Lower leg skin (tissue), 3 donors: Measurements from ENCODE around the gene SLC9A4.

Experiments
- CTCF ChIP-seq, 3 donors: fragments of 450-650 bp; IDR thresholded peaks; one replicate each; pipeline ENCODE4 v1.5.1; 2016; ENCODE audit warnings: antibody characterized with exemption in 3 of 3, mild to moderate bottlenecking in 3 of 3, moderate library complexity in 2 of 3
- POLR2A ChIP-seq, 2 donors: fragments of 450-650 bp; IDR thresholded peaks; one replicate each; pipeline ENCODE4 v1.6.1; 2016 to 2017; ENCODE audit warnings: antibody characterized with exemption in 2 of 2, mild to moderate bottlenecking in 1 of 2, moderate library complexity in 1 of 2

DNA sequence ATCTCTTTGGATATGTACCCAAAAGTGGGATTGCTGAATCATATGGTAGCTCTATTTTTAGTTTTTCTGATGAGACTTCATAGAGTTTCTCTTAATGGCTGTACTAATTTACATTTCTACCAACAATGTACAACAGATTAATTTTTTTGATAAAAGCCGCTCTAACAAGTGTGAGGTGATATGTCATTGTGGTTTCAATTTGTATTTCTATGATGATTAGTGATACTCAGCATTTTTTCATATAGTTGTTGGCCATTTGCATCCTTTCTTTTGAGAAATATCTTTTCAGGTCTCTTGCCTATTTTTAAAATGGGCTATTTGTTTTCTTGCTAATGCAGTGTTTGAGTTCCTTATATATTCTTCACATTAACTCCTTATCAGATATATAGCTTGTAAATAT lies 45.8 kb upstream of the SLC9A4 start:
- TF ChIP-seq CTCF (IDR thresholded peaks at IDR 0.05) (no peak), POLR2A (IDR thresholded peaks at IDR 0.05) (no peak)
